CD4-positive, CD25-positive, alpha-beta regulatory T cell (primary cell): ENCODE data around the gene KCTD14. TPM values are rescaled to one million over a fixed set of nuclear protein-coding genes. Genes with fewer than 3 reads are reported as not detected.
"Not testable (repeated sequence)": the region's sequence is repeated elsewhere in the genome, so short reads cannot be mapped to it uniquely, and the experiment has no call there.

Source experiments
- ATAC-seq, 2 donors: fragments of 150-1000 bp; cut with Tn5 transposase; one replicate each; pipeline ENCODE4 v1.10.0; 2021; ENCODE audit warnings: low read depth in 2 of 2, moderate number of reproducible peaks in 2 of 2, moderate library complexity in 1 of 2
- DNase-seq, 3 donors: peaks; one replicate each; pipeline versions ENCODE4 v3.0.0 to v3.0.0-alpha.2; 2012 to 2022; ENCODE audit warnings: mixed read lengths in 1 of 3
- H3K27ac ChIP-seq: one replicate; pipeline ENCODE4 v1.7.0; 2013; ENCODE audit warnings: mild to moderate bottlenecking, low read length; ENCODE audit not compliant: insufficient read depth, poor library complexity, severe bottlenecking
- H3K27me3 ChIP-seq: one replicate; pipeline ENCODE4 v1.7.0; 2013; ENCODE audit warnings: low read length; ENCODE audit not compliant: control insufficient read depth, insufficient read depth
- H3K36me3 ChIP-seq: one replicate; pipeline ENCODE4 v1.7.0; 2013; ENCODE audit warnings: mild to moderate bottlenecking, low read length, moderate library complexity; ENCODE audit not compliant: control insufficient read depth, insufficient read depth
- H3K4me1 ChIP-seq: 2 replicates; pipeline ENCODE4 v1.7.0; 2013; ENCODE audit warnings: mild to moderate bottlenecking, low read length; ENCODE audit not compliant: insufficient read depth, control insufficient read depth, poor library complexity, severe bottlenecking
- H3K4me3 ChIP-seq: one replicate; pipeline ENCODE4 v1.7.0; 2013; ENCODE audit warnings: low read depth, mild to moderate bottlenecking, low read length, moderate library complexity
- H3K9me3 ChIP-seq, 2 experiments: 1 replicate in 1 of 2; 2 replicates in 1 of 2; pipeline ENCODE4 v1.7.0; 2013; ENCODE audit warnings: low read length in 2 of 2, mild to moderate bottlenecking in 1 of 2, moderate library complexity in 1 of 2; ENCODE audit not compliant: control insufficient read depth in 2 of 2
- H3K27ac Mint-ChIP-seq, 3 donors: one replicate each; pipeline ENCODE4 v1.8.0; 2020 to 2022; ENCODE audit warnings: mild to moderate bottlenecking in 3 of 3, mixed read lengths in 3 of 3, moderate library complexity in 2 of 3
- H3K27me3 Mint-ChIP-seq: one replicate; pipeline ENCODE4 v1.8.0; 2022; ENCODE audit warnings: mild to moderate bottlenecking, mixed read lengths
- H3K36me3 Mint-ChIP-seq: one replicate; pipeline ENCODE4 v1.8.0; 2020; ENCODE audit warnings: mixed read lengths
- H3K4me1 Mint-ChIP-seq, 4 donors: one replicate each; pipeline ENCODE4 v1.8.0; 2020 to 2022; ENCODE audit warnings: mixed read lengths in 4 of 4, mild to moderate bottlenecking in 1 of 4
- H3K4me3 Mint-ChIP-seq, 4 donors: one replicate each; pipeline ENCODE4 v1.8.0; 2020 to 2022; ENCODE audit warnings: mild to moderate bottlenecking in 4 of 4, mixed read lengths in 4 of 4, moderate library complexity in 3 of 4
- H3K9me3 Mint-ChIP-seq, 7 donors: one replicate each; pipeline ENCODE4 v1.8.0; 2020 to 2022; ENCODE audit warnings: mixed read lengths in 7 of 7, mild to moderate bottlenecking in 3 of 7, moderate library complexity in 2 of 7
- polyA plus RNA-seq, 4 donors: library from polyadenylated mRNA; unstranded; fragments of 300-500 nt; fragmentation: Illumina TruSeq; gene quantifications; one replicate each; pipeline ENCODE4 v1.2.3, GENCODE V29; 2021
- total RNA-seq: library from RNA; stranded (reverse); gene quantifications from one replicate; pipeline ENCODE4 v1.2.3, GENCODE V29; 2022

Gene KCTD14
- total and polyA plus RNA-seq, 5 donors from 2014 or later: 0.09 to 1.4 (median 0.41) TPM; not detected in 1

DNA sequence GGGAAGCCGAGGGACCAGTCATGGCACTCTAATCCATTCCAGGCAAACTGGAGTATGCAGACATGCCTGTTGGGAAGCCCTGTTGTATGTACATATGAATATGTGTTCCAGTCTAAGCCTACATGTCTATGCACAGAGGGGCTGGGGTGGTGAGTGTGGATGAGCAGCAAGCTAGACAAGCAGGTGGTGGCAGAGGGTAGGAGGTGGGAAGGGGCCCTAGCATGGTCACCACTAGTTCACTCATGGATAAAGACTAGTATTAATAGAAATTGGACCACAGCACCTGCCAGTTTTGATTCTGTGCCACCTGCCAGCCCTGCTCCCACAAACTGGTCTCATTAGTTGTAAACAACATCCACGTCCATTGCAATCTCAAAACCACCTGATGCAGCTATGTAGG, 42.1 kb upstream of the KCTD14 start:
- DNase-seq (no peak), ATAC-seq (no peak)
- peaks cover 0 to 5% (median 0%) of the 10 kb centered on the region in 4 donors for H3K4me1 Mint-ChIP-seq
- H3K4me3 Mint-ChIP-seq: no peak overlapping the region
- H3K36me3 Mint-ChIP-seq: peaks cover 26% of the 10 kb centered on the region
- peaks cover 21% of the 10 kb centered on the region for H3K36me3 ChIP-seq
- H3K27me3 Mint-ChIP-seq: no peaks in the 10 kb centered on the region
- H3K27me3 ChIP-seq: no peaks in the 10 kb centered on the region
- H3K4me3 ChIP-seq: no peak overlapping the region
- no peaks in the 10 kb centered on the region for H3K9me3 ChIP-seq
- H3K9me3 Mint-ChIP-seq: no peaks in the 10 kb centered on the region
- no peak overlapping the region for H3K27ac Mint-ChIP-seq
- no peaks in the 10 kb centered on the region for H3K4me1 ChIP-seq
- no peak overlapping the region for H3K27ac ChIP-seq

GRCh38 chr11:78063440-78064181, 40.5 kb upstream of the KCTD14 start, which contains the start of gene THRSP:
THRSP (plus strand) TSS chr11:78063861; CDS start chr11:78063882, 21 bp downstream.
- peaks cover 0 to 5% (median 0%) of the 10 kb centered on the region in 4 donors for H3K4me1 Mint-ChIP-seq
- no peak for ATAC-seq
- no peaks in the 10 kb centered on the region for H3K9me3 ChIP-seq
- H3K27me3 Mint-ChIP-seq: no peaks in the 10 kb centered on the region
- no peak within 1 kb of the TSS for H3K4me3 Mint-ChIP-seq
- no peak for DNase-seq
- H3K27ac ChIP-seq: no peak within 1 kb of the TSS
- H3K27me3 ChIP-seq: no peaks in the 10 kb centered on the region
- no peaks in the 10 kb centered on the region for H3K9me3 Mint-ChIP-seq
- H3K4me1 ChIP-seq: no peaks in the 10 kb centered on the region
- H3K36me3 ChIP-seq: peaks cover 7% of the 10 kb centered on the region
- peaks cover 13% of the 10 kb centered on the region for H3K36me3 Mint-ChIP-seq
- H3K4me3 ChIP-seq: no peak within 1 kb of the TSS
- peak within 1 kb of the TSS in 1 of 3 donors; percentile 33 for H3K27ac Mint-ChIP-seq

- no peaks in the 10 kb centered on the region for H3K9me3 Mint-ChIP-seq
- no peak overlapping the region for H3K27ac Mint-ChIP-seq
- ATAC-seq: no peak
- Histone ChIP-seq H3K9me3 (no peaks in the 10 kb centered on the region), H3K4me1 (no peaks in the 10 kb centered on the region), H3K27me3 (no peaks in the 10 kb centered on the region), H3K4me3 (no peak overlapping the region), H3K27ac (no peak overlapping the region), H3K36me3 (peaks cover 4% of the 10 kb centered on the region)
- peaks cover 0 to 5% (median 0%) of the 10 kb centered on the region in 4 donors for H3K4me1 Mint-ChIP-seq
- DNase-seq: no peak
- no peak overlapping the region for H3K4me3 Mint-ChIP-seq
- H3K36me3 Mint-ChIP-seq: peaks cover 5% of the 10 kb centered on the region
- no peaks in the 10 kb centered on the region for H3K27me3 Mint-ChIP-seq
These were observed 39.6 kb upstream of the KCTD14 start for GRCh38 chr11:78062671-78063070.

GRCh38 chr11:78061921-78062311, 38.8 kb upstream of the KCTD14 start:
- Histone ChIP-seq H3K4me1 (no peaks in the 10 kb centered on the region), H3K27me3 (no peaks in the 10 kb centered on the region), H3K4me3 (no peak overlapping the region), H3K9me3 (no peaks in the 10 kb centered on the region), H3K27ac (no peak overlapping the region), H3K36me3 (no peaks in the 10 kb centered on the region)
- no peak overlapping the region for H3K4me3 Mint-ChIP-seq
- no peaks in the 10 kb centered on the region for H3K27me3 Mint-ChIP-seq
- DNase-seq (no peak), ATAC-seq (no peak)
- no peaks in the 10 kb centered on the region for H3K9me3 Mint-ChIP-seq
- H3K36me3 Mint-ChIP-seq: no peaks in the 10 kb centered on the region
- peaks cover 0 to 5% (median 0%) of the 10 kb centered on the region in 4 donors for H3K4me1 Mint-ChIP-seq
- H3K27ac Mint-ChIP-seq: no peak overlapping the region

- no peak overlapping the region for H3K27ac ChIP-seq
- H3K4me1 ChIP-seq: no peaks in the 10 kb centered on the region
- H3K36me3 ChIP-seq: no peaks in the 10 kb centered on the region
- Mint-ChIP-seq H3K36me3 (no peaks in the 10 kb centered on the region), H3K27ac (peak overlapping the region in 1 of 3 donors; percentile 54), H3K9me3 (no peaks in the 10 kb centered on the region), H3K4me3 (no peak overlapping the region), H3K27me3 (no peaks in the 10 kb centered on the region), H3K4me1 (peaks cover 0 to 5% (median 0%) of the 10 kb centered on the region in 4 donors)
- H3K9me3 ChIP-seq: no peaks in the 10 kb centered on the region
- DNase-seq: no peak
- no peak overlapping the region for H3K4me3 ChIP-seq
- no peak for ATAC-seq
- no peaks in the 10 kb centered on the region for H3K27me3 ChIP-seq
These were observed 38.2 kb upstream of the KCTD14 start for GRCh38 chr11:78061088-78061920.

DNA sequence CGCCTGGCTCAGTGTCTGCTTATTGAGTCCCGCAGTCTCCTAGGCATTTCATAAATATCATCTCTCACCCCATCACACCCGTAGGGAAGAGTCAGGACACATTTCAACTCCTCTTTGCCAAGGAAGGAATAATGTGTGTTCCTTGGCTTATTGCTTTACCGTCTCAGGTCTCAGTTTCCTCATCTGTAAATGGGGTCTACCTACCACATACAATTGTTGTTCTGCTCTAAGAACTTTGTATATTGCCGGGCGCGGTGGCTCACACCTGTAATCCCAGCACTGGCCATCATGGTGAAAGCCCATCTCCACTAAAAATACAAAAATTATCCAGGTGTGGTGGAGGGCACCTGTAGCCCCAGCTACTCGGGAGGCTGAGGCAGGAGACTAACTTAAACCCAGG, 37.5 kb upstream of the KCTD14 start:
- Mint-ChIP-seq H3K4me3 (no peak overlapping the region), H3K36me3 (no peaks in the 10 kb centered on the region)

GRCh38 chr11:78059749-78060328, 36.8 kb upstream of the KCTD14 start:
- not testable (repeated sequence) for H3K36me3 ChIP-seq, H3K27ac ChIP-seq, H3K4me1 Mint-ChIP-seq, H3K9me3 ChIP-seq, H3K4me3 ChIP-seq, DNase-seq, H3K27me3 ChIP-seq, H3K27me3 Mint-ChIP-seq, ATAC-seq, H3K4me3 Mint-ChIP-seq, H3K4me1 ChIP-seq, H3K27ac Mint-ChIP-seq, H3K9me3 Mint-ChIP-seq, H3K36me3 Mint-ChIP-seq

More for the DNA sequence above, 37.5 kb upstream of the KCTD14 start:
- DNase-seq (no peak), ATAC-seq (no peak)
- Mint-ChIP-seq H3K4me1 (no peaks in the 10 kb centered on the region), H3K27me3 (no peaks in the 10 kb centered on the region), H3K9me3 (no peaks in the 10 kb centered on the region), H3K27ac (no peak overlapping the region)
- H3K4me1 ChIP-seq: no peaks in the 10 kb centered on the region
- H3K27ac ChIP-seq: no peak overlapping the region
- no peak overlapping the region for H3K4me3 ChIP-seq
- no peaks in the 10 kb centered on the region for H3K9me3 ChIP-seq
- no peaks in the 10 kb centered on the region for H3K27me3 ChIP-seq
- H3K36me3 ChIP-seq: no peaks in the 10 kb centered on the region
